Activated naive CD8-positive, alpha-beta T cell treated with anti-CD3 and anti-CD28 coated beads, Interleukin-2, amount 10 ng/mL, durations not matched to agents 7 days and 5 days (primary cell): ENCODE measurements around the gene WDR76. TPM values are rescaled to one million over a fixed set of nuclear protein-coding genes. Genes with fewer than 3 reads are reported as not detected.

Experiments used
- ATAC-seq: fragments of 150-1000 bp; cut with Tn5 transposase; one replicate; pipeline ENCODE4 v1.10.0; 2021; ENCODE audit warnings: low read depth, moderate library complexity
- POLR2A ChIA-PET: fragments of 350-600 bp; sonication (Branson Sonifier 250); formaldehyde crosslinking; loops from one replicate; lab custom pipeline; 2021; ENCODE audit warnings: antibody characterized with exemption; lab: Charles Lee
- DNase-seq: peaks from one replicate; pipeline ENCODE4 v3.0.0; 2021
- H3K27ac Mint-ChIP-seq: one replicate; pipeline ENCODE4 v1.8.0; 2022; ENCODE audit warnings: mild to moderate bottlenecking, mixed read lengths
- H3K27me3 Mint-ChIP-seq: one replicate; pipeline ENCODE4 v1.8.0; 2022; ENCODE audit warnings: mild to moderate bottlenecking, moderate library complexity, mixed read lengths
- H3K36me3 Mint-ChIP-seq: one replicate; pipeline ENCODE4 v1.8.0; 2021; ENCODE audit warnings: mild to moderate bottlenecking, mixed read lengths
- H3K4me1 Mint-ChIP-seq: one replicate; pipeline ENCODE4 v1.8.0; 2021; ENCODE audit warnings: mixed read lengths
- H3K4me3 Mint-ChIP-seq: one replicate; pipeline ENCODE4 v1.8.0; 2022; ENCODE audit warnings: mild to moderate bottlenecking, moderate library complexity, mixed read lengths
- H3K9me3 Mint-ChIP-seq: one replicate; pipeline ENCODE4 v1.8.0; 2021; ENCODE audit warnings: mixed read lengths
- total RNA-seq, 2 experiments: library from RNA; stranded (reverse); gene quantifications; one replicate each; pipeline ENCODE4 v1.2.3, GENCODE V29; 2021

The WDR76 gene
- total RNA-seq, 2 experiments from 2014 or later = 68.3 to 71.4 TPM

- Mint-ChIP-seq H3K36me3 (peaks cover 9% of the 10 kb centered on the region), H3K27me3 (no peaks in the 10 kb centered on the region), H3K9me3 (no peaks in the 10 kb centered on the region), H3K4me1 (peaks cover 1% of the 10 kb centered on the region), H3K4me3 (no peak overlapping the region), H3K27ac (no peak overlapping the region)
- POLR2A ChIA-PET = no interaction called here
- DNase-seq = no peak
- no peak for ATAC-seq
Measured at GRCh38 chr15:43889042-43889441, 62.2 kb downstream of the WDR76 start.

DNA sequence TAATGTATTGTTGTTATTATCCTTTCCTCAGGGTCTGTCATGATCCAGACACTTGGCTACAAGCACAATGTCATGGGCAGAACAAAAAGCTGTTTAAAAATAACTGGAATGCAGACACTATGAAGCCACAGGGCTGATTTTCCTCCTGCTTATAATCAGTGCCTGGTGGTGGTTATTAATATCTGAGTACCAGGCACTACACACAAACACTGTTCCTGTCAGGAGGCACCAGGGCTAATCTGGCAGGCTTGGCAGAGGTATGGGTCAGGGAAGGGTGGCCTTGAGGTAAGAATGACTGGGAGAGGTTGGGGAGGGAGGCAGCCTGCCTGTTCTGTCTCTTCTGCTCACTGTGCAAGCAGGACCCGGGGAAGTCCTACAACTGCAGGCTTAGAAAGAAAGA, 67.2 kb downstream of the WDR76 start:
- Mint-ChIP-seq H3K27ac (no peak overlapping the region), H3K4me1 (no peaks in the 10 kb centered on the region), H3K9me3 (no peaks in the 10 kb centered on the region), H3K36me3 (peaks cover 3% of the 10 kb centered on the region), H3K4me3 (no peak overlapping the region), H3K27me3 (no peaks in the 10 kb centered on the region)
- POLR2A ChIA-PET = no interaction called here
- DNase-seq = no peak
- ATAC-seq = no peak

DNA sequence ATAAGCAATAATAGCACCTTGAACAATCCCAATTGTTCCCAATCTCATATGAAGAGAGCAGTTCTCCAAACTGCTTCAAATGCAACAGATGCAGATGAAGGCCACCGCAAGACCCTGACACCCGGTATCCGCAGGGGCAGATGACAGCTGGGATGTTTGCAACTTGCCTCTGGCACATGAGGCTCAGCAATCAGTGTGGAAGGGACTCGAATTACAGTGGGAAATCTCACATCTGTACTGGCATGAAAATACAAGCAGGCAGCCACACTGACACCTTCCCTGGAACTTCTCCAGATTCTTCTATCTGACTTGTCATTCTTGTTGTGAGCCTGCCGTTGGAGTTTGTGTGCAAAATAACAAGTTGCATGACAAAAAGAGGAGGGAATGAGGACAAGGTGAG, 68.8 kb downstream of the WDR76 start:
- H3K36me3 Mint-ChIP-seq = peaks cover 1% of the 10 kb centered on the region
- DNase-seq = no peak
- no peaks in the 10 kb centered on the region for H3K27me3 Mint-ChIP-seq
- no peaks in the 10 kb centered on the region for H3K4me1 Mint-ChIP-seq
- H3K4me3 Mint-ChIP-seq = no peak overlapping the region
- POLR2A ChIA-PET = interaction anchor here (0.7 kb wide), 1 partner anchor 26 kb away, joined by 3 read pairs; no protein-coding TSS in a partner anchor
- H3K27ac Mint-ChIP-seq = no peak overlapping the region
- no peaks in the 10 kb centered on the region for H3K9me3 Mint-ChIP-seq
- no peak for ATAC-seq

GRCh38 chr15:43896543-43896942, 69.7 kb downstream of the WDR76 start:
- DNase-seq (no peak), ATAC-seq (no peak)
- Mint-ChIP-seq H3K4me3 (no peak overlapping the region), H3K27me3 (no peaks in the 10 kb centered on the region), H3K4me1 (no peaks in the 10 kb centered on the region), H3K36me3 (peaks cover 1% of the 10 kb centered on the region), H3K9me3 (no peaks in the 10 kb centered on the region), H3K27ac (no peak overlapping the region)
- POLR2A ChIA-PET = no interaction called here

DNA sequence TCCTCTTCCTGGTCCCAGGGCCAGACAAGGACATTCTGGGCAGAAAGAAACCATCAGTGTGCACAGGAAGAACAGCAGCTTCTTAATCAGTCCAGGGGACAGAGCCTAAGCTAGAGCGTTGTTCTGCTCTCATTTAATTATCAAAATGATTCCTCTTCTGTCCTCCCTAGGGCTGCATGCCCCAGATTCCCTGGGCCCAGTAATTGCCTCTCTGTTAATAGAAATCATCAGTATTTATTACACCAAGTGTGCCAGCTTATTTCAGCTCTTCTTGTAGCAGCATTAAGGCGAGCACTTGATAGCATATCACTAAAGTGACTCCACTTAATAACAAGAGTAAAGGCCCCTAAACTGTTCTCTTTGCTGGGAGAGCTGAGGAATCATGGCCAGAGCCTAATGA, 72.1 kb downstream of the WDR76 start:
- Mint-ChIP-seq H3K4me3 (no peak overlapping the region), H3K27ac (no peak overlapping the region), H3K27me3 (no peaks in the 10 kb centered on the region), H3K36me3 (peaks cover 1% of the 10 kb centered on the region), H3K9me3 (no peaks in the 10 kb centered on the region), H3K4me1 (peaks cover 1% of the 10 kb centered on the region)
- ATAC-seq = no peak
- DNase-seq = no peak
- POLR2A ChIA-PET = no interaction called here

DNA sequence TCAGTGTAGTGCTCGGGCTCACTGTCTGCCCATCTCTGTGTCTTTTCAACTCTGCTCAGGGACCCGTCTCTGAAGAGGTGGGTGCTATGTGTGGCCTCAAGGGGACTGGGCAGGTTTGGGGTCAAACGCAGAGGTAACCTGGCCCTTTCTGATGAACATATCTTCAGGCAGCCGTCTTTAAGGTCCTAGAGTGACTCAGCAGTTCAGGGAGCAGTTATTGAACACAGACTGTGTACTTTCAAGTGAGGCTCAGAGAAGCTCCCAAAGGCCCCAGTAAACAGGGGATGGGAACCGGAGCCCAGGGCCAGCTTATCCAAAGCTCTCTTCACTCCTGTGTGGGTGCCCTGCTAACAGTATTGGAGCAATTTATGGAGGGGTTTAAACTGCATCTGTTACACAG, 73.1 kb downstream of the WDR76 start:
- POLR2A ChIA-PET = no interaction called here
- no peak overlapping the region for H3K4me3 Mint-ChIP-seq

DNA sequence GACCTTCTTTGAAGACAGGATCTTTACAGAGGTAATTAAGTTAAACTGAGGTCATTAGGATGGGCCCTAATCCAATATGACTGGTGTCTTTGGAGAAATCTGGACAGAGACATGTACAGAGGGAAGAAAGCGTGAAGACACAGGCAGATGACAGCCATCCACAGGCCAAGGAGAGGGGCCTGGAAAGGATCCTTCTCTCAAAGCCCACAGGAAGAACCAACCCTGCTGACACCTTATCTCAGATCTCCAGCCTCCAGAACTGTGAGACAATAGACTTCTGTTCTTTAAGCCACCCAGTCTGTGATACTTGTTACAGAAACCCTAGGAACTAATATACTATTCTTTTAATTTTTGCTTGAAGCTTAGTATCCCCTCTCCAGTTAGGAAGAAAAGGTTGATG, 74.2 kb downstream of the WDR76 start:
- DNase-seq (no peak), ATAC-seq (no peak)
- Mint-ChIP-seq H3K9me3 (no peaks in the 10 kb centered on the region), H3K4me1 (peaks cover 2% of the 10 kb centered on the region), H3K36me3 (peaks cover 1% of the 10 kb centered on the region), H3K27ac (no peak overlapping the region), H3K4me3 (no peak overlapping the region), H3K27me3 (no peaks in the 10 kb centered on the region)
- POLR2A ChIA-PET = no interaction called here

More for the DNA sequence above, 73.1 kb downstream of the WDR76 start:
- Mint-ChIP-seq H3K27ac (no peak overlapping the region), H3K4me1 (peaks cover 2% of the 10 kb centered on the region), H3K9me3 (no peaks in the 10 kb centered on the region), H3K36me3 (peaks cover 1% of the 10 kb centered on the region), H3K27me3 (no peaks in the 10 kb centered on the region)
- DNase-seq (no peak), ATAC-seq (no peak)

GRCh38 chr15:43901495-43901894, 74.7 kb downstream of the WDR76 start:
- peaks cover 1% of the 10 kb centered on the region for H3K36me3 Mint-ChIP-seq

DNA sequence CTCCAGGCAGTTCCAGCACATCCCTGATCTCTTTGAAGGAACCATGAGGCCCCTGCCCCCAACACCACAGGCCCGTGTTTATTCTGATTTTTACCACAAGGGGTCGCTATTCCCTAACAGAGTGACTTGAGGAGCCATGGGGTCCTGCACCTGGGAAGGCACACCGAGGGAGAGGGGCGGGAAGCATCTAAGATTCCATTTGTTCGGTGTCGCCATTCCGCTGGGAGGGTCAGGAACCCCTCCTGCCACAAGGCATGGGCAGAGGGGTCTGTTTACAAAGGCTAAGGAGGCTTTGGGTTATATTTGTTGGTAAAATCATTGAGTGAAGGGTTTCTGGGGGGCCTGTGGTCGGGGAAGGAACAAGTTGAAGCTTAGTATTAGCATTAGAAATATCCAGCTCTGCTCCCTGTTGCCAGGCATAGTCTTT, 77.1 kb downstream of the WDR76 start:
- Mint-ChIP-seq H3K27me3 (no peaks in the 10 kb centered on the region), H3K4me1 (peaks cover 4% of the 10 kb centered on the region), H3K4me3 (no peak overlapping the region), H3K9me3 (no peaks in the 10 kb centered on the region), H3K27ac (no peak overlapping the region), H3K36me3 (no peaks in the 10 kb centered on the region)
- POLR2A ChIA-PET = no interaction called here
- DNase-seq = peak; percentile 47
- ATAC-seq = peak; percentile 66

More at GRCh38 chr15:43901495-43901894, 74.7 kb downstream of the WDR76 start:
- peaks cover 4% of the 10 kb centered on the region for H3K4me1 Mint-ChIP-seq
- DNase-seq (no peak), ATAC-seq (no peak)
- POLR2A ChIA-PET = no interaction called here
- no peak overlapping the region for H3K27ac Mint-ChIP-seq
- no peaks in the 10 kb centered on the region for H3K9me3 Mint-ChIP-seq
- no peak overlapping the region for H3K4me3 Mint-ChIP-seq
- H3K27me3 Mint-ChIP-seq = no peaks in the 10 kb centered on the region

GRCh38 chr15:43905755-43906154, 79.0 kb downstream of the WDR76 start:
- no peak overlapping the region for H3K27ac Mint-ChIP-seq
- no peak for ATAC-seq
- no peaks in the 10 kb centered on the region for H3K36me3 Mint-ChIP-seq
- no peak for DNase-seq
- no peaks in the 10 kb centered on the region for H3K27me3 Mint-ChIP-seq
- H3K4me3 Mint-ChIP-seq = no peak overlapping the region
- POLR2A ChIA-PET = no interaction called here
- H3K9me3 Mint-ChIP-seq = no peaks in the 10 kb centered on the region
- peaks cover 4% of the 10 kb centered on the region for H3K4me1 Mint-ChIP-seq

DNA sequence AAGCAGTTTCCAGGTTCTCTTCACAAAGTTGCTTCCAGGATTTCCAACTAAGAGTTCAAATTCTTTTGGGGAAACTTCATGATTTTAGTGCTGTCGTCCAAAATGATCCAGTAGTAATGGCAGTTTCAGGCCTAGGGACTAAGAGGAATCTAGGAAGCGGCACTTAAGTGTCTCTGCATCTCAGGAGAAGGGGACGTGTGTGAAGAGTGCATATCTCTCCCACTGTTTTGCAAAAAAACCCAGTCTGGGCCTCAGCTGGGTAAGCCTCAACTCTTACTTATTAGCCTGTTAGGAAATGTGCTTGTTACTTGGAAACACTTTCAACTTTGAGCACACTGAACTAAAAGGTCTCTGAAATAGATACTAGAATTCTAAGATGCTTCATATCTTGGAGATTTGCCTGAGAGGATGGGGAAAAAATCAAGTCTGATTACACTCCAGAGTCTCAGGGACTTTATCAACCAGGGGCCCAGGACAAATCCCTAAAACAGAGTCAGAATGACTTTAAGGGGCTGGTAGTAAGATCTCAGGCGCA, 81.8 kb downstream of the WDR76 start:
- ATAC-seq (no peak), DNase-seq (no peak)
- no peaks in the 10 kb centered on the region for H3K36me3 Mint-ChIP-seq
- no peaks in the 10 kb centered on the region for H3K9me3 Mint-ChIP-seq
- H3K4me3 Mint-ChIP-seq = no peak overlapping the region
- H3K27me3 Mint-ChIP-seq = no peaks in the 10 kb centered on the region
- no peak overlapping the region for H3K27ac Mint-ChIP-seq
- H3K4me1 Mint-ChIP-seq = peaks cover 4% of the 10 kb centered on the region
- POLR2A ChIA-PET = no interaction called here

GRCh38 chr15:43911235-43911781, 84.5 kb downstream of the WDR76 start:
- POLR2A ChIA-PET = no interaction called here
- H3K4me3 Mint-ChIP-seq = no peak overlapping the region
- ATAC-seq (no peak), DNase-seq (no peak)
- H3K27ac Mint-ChIP-seq = no peak overlapping the region
- no peaks in the 10 kb centered on the region for H3K27me3 Mint-ChIP-seq
- no peaks in the 10 kb centered on the region for H3K36me3 Mint-ChIP-seq
- no peaks in the 10 kb centered on the region for H3K9me3 Mint-ChIP-seq
- no peaks in the 10 kb centered on the region for H3K4me1 Mint-ChIP-seq

DNA sequence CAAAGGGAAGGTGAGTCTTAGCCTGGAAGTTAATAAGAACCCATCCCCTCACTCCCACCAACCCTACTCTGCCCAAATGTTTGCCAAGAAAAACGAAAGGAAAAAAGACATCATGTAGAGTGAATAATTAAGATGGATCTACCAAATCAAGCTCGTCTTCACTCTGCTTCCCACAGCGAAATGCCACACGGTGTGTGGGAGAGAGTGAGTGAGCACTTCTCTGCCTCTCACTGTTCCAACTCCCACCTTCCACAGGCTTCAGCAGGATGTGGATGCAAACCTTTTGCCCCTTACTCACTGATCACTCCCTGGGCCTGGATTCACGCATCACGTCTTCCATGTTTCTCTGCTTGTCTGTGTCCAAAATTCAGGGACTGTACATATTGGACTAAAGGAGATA, 85.4 kb downstream of the WDR76 start:
- POLR2A ChIA-PET = no interaction called here
- no peaks in the 10 kb centered on the region for H3K36me3 Mint-ChIP-seq
- no peak for ATAC-seq
- no peaks in the 10 kb centered on the region for H3K4me1 Mint-ChIP-seq
- H3K27me3 Mint-ChIP-seq = peaks cover 2% of the 10 kb centered on the region
- no peaks in the 10 kb centered on the region for H3K9me3 Mint-ChIP-seq
- H3K4me3 Mint-ChIP-seq = no peak overlapping the region
- H3K27ac Mint-ChIP-seq = no peak overlapping the region
- no peak for DNase-seq

GRCh38 chr15:43913026-43913780, 86.4 kb downstream of the WDR76 start:
- POLR2A ChIA-PET = no interaction called here
- Mint-ChIP-seq H3K9me3 (no peaks in the 10 kb centered on the region), H3K4me1 (no peaks in the 10 kb centered on the region), H3K27ac (no peak overlapping the region), H3K4me3 (no peak overlapping the region), H3K27me3 (peaks cover 2% of the 10 kb centered on the region), H3K36me3 (no peaks in the 10 kb centered on the region)
- DNase-seq (no peak), ATAC-seq (no peak)
